Neural progenitor cell (in vitro differentiated cells): ENCODE data around the gene C6orf136.

Experiments
- EZH2 ChIP-seq: fragments of 200-600 bp; sonication (generic); IDR thresholded peaks from 2 replicates; pipeline ENCODE4 v1.6.1; 2017; ENCODE audit warnings: antibody characterized with exemption, mild to moderate bottlenecking, moderate library complexity
- EZH2phosphoT487 ChIP-seq: fragments of 200-600 bp; sonication (generic); IDR thresholded peaks from 2 replicates; pipeline ENCODE4 v1.6.1; 2017; ENCODE audit warnings: antibody characterized with exemption
- TF ChIP-seq, protein P1 (sequence below): fragments of 200-600 bp; sonication (generic); IDR thresholded peaks from 2 replicates; pipeline ENCODE4 v1.5.1; 2017; ENCODE audit warnings: antibody characterized with exemption, mild to moderate bottlenecking

DNA sequence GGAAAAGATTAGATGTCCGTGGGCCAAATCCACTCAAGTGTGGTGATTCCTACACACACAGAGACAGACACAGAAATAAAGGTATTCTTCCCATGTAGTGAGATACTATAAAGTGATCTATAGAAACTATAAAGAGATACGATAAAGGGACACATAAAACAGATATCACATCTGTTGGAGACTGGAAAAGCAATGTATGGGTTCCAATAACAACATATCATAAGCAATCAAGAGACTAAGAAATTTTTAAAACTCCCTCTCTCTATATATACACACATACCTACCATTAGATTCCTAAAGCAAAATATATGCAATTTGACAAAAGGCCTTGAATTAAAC lies 35.1 kb upstream of the C6orf136 start:
- TF ChIP-seq, protein P1, sequence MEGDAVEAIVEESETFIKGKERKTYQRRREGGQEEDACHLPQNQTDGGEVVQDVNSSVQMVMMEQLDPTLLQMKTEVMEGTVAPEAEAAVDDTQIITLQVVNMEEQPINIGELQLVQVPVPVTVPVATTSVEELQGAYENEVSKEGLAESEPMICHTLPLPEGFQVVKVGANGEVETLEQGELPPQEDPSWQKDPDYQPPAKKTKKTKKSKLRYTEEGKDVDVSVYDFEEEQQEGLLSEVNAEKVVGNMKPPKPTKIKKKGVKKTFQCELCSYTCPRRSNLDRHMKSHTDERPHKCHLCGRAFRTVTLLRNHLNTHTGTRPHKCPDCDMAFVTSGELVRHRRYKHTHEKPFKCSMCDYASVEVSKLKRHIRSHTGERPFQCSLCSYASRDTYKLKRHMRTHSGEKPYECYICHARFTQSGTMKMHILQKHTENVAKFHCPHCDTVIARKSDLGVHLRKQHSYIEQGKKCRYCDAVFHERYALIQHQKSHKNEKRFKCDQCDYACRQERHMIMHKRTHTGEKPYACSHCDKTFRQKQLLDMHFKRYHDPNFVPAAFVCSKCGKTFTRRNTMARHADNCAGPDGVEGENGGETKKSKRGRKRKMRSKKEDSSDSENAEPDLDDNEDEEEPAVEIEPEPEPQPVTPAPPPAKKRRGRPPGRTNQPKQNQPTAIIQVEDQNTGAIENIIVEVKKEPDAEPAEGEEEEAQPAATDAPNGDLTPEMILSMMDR, result no peak
- TF ChIP-seq EZH2 (no peak), EZH2phosphoT487 (no peak)
